GM12864 (cell line): ENCODE data around the gene DNAH8.

Experiments
- DNase-seq: peaks from one replicate; pipeline ENCODE4 v3.0.0-alpha.2; 2011; ENCODE audit warnings: low read depth
- H3K4me3 ChIP-seq: 2 replicates; pipeline ENCODE4 v1.5.1; 2011; ENCODE audit warnings: mild to moderate bottlenecking, low read depth, low read length, control low read depth
- CTCF ChIP-seq: IDR thresholded peaks from 2 replicates; pipeline ENCODE4 v1.5.1; 2011; ENCODE audit warnings: low read depth, mild to moderate bottlenecking, moderate library complexity, low read length, control low read depth, inconsistent platforms; ENCODE audit errors: missing control alignments

DNAH8 gene

GRCh38 chr6:39054577-39055142 lies 339.5 kb downstream of the DNAH8 start:
- no peak for TF ChIP-seq CTCF
- no peak overlapping the region for H3K4me3 ChIP-seq

GRCh38 chr6:39055661-39056060 lies 340.6 kb downstream of the DNAH8 start:
- DNase-seq, result no peak
- no peak overlapping the region for H3K4me3 ChIP-seq
- TF ChIP-seq CTCF, result no peak

More at GRCh38 chr6:39054577-39055142, 339.5 kb downstream of the DNAH8 start:
- no peak for DNase-seq

- no peak for TF ChIP-seq CTCF
- DNase-seq, result no peak
- no peak overlapping the region for H3K4me3 ChIP-seq
These were observed 341.1 kb downstream of the DNAH8 start for GRCh38 chr6:39056191-39056590.

- TF ChIP-seq CTCF, result no peak
- DNase-seq, result no peak
These were observed 341.6 kb downstream of the DNAH8 start for GRCh38 chr6:39056681-39057080.

GRCh38 chr6:39057251-39058155 lies 342.4 kb downstream of the DNAH8 start:
- H3K4me3 ChIP-seq, result no peak overlapping the region
- DNase-seq, result no peak
- TF ChIP-seq CTCF, result no peak

More at GRCh38 chr6:39056681-39057080, 341.6 kb downstream of the DNAH8 start:
- no peak overlapping the region for H3K4me3 ChIP-seq

GRCh38 chr6:39058471-39059147 lies 343.5 kb downstream of the DNAH8 start:
- H3K4me3 ChIP-seq, result no peak overlapping the region
- no peak for TF ChIP-seq CTCF
- no peak for DNase-seq
